ENCODE data around the gene FHIT.

FHIT gene

DNA sequence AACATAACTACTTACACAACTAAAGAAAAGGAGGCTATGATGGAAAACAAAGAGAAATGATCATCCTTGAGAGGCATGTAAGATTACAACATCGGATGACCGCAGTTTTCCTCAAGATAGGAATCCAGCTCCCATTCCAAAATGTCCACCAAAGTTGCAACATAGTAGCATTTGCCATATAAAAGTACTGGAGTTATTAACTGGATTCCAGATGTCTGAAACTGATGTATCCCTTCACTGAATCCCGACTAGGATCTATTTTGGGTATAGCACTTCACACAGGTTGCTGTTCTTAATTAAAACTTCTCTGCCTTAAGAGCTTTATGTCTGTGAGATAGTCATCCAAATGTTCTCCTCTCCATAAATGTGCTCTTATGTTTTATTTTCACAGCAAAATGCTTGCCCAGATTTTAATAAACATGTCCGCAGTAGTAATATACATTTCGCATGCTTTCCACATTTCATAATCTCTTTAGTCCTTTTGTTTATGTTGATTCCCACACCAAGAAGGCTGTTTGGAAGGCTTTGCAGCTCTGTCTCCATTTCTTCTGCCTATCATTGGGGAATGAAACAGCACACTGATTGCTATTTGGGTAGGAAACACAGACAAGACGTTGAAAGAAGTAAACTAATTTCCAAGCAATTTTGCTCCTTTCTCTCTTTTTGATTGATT, 1484.9 kb downstream of the FHIT start:
- no peaks in the 10 kb centered on the region for H3K36me3 ChIP-seq (replicated peaks; ENCODE audit: low read depth, low read length)
- H4K20me1 ChIP-seq (ENCODE audit: insufficient read depth, low read length), result no peaks in the 10 kb centered on the region
- no peak overlapping the region for H3K27ac ChIP-seq (ENCODE audit: low read length)
- H3K4me3 ChIP-seq (ENCODE audit: low read length), result no peak overlapping the region
- no peak overlapping the region for H2AFZ ChIP-seq (ENCODE audit: low read depth, low read length)
- H3K4me1 ChIP-seq (ENCODE audit: low read length), result no peaks in the 10 kb centered on the region
- no peak for TF ChIP-seq EZH2phosphoT487 (IDR thresholded peaks at IDR 0.05; ENCODE audit: low read depth)
- TF ChIP-seq, protein P1, sequence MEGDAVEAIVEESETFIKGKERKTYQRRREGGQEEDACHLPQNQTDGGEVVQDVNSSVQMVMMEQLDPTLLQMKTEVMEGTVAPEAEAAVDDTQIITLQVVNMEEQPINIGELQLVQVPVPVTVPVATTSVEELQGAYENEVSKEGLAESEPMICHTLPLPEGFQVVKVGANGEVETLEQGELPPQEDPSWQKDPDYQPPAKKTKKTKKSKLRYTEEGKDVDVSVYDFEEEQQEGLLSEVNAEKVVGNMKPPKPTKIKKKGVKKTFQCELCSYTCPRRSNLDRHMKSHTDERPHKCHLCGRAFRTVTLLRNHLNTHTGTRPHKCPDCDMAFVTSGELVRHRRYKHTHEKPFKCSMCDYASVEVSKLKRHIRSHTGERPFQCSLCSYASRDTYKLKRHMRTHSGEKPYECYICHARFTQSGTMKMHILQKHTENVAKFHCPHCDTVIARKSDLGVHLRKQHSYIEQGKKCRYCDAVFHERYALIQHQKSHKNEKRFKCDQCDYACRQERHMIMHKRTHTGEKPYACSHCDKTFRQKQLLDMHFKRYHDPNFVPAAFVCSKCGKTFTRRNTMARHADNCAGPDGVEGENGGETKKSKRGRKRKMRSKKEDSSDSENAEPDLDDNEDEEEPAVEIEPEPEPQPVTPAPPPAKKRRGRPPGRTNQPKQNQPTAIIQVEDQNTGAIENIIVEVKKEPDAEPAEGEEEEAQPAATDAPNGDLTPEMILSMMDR (IDR thresholded peaks at IDR 0.05; ENCODE audit: low read depth, low read length), result no peak
- H3K79me2 ChIP-seq (ENCODE audit: low read length), result no peaks in the 10 kb centered on the region
- no peaks in the 10 kb centered on the region for H3K9me3 ChIP-seq (ENCODE audit: insufficient read depth, low read length)
- no peak overlapping the region for H3K9ac ChIP-seq (ENCODE audit: low read length)
- H3K27me3 ChIP-seq (ENCODE audit: low read depth, low read length), result peaks cover 10% of the 10 kb centered on the region
- no peak overlapping the region for H3K4me2 ChIP-seq (ENCODE audit: low read length)

DNA sequence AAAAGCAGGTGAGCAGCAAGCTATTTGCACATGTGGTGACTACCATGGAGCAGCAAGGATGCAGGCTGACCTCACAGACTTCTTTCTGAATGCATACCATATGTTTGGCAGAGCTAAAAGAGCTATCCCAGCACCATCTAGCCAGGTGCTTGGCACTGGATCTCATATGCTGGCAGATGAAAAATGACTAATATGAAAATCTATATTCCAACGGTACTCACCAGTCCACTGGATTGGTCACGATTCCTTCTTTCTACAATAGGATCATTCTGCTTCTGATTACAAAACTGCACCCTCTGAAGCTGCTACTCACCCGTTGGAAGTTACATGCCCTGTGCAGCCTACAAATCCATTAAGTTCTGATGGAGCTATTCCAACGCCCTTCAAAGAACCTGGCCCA, 1487.1 kb downstream of the FHIT start:
- Histone ChIP-seq H2AFZ (ENCODE audit: low read depth, low read length) (no peak overlapping the region), H3K79me2 (ENCODE audit: low read length) (no peaks in the 10 kb centered on the region), H3K4me2 (ENCODE audit: low read length) (no peak overlapping the region), H3K27ac (ENCODE audit: low read length) (no peak overlapping the region), H3K27me3 (ENCODE audit: low read depth, low read length) (peaks cover 10% of the 10 kb centered on the region), H3K4me1 (ENCODE audit: low read length) (no peaks in the 10 kb centered on the region), H3K9me3 (ENCODE audit: insufficient read depth, low read length) (no peaks in the 10 kb centered on the region), H4K20me1 (ENCODE audit: insufficient read depth, low read length) (no peaks in the 10 kb centered on the region), H3K36me3 (replicated peaks; ENCODE audit: low read depth, low read length) (no peaks in the 10 kb centered on the region), H3K4me3 (ENCODE audit: low read length) (no peak overlapping the region), H3K9ac (ENCODE audit: low read length) (no peak overlapping the region)
- TF ChIP-seq, protein P1 (IDR thresholded peaks at IDR 0.05; ENCODE audit: low read depth, low read length), result no peak
- no peak for TF ChIP-seq EZH2phosphoT487 (IDR thresholded peaks at IDR 0.05; ENCODE audit: low read depth)

DNA sequence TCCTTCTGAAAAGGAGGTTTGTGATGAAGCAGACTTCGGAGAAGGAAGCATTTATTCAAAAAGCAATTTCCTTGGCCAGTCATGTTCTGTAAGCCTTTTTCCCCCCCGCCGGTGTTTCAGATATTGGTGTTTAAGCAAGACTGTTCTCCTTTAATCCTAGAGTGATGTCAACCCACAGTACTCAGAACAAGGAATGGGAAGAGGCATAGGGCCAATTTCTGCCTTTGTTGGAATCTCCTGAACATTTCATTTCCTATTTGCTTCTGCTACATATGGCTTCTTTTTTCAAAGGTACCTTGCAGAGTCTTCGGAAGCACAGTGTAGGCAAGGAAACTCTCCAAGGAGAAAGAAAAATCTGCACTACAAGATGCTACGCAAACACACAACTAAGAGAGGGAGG, 1488.3 kb downstream of the FHIT start:
- no peak overlapping the region for H3K9ac ChIP-seq (ENCODE audit: low read length)
- H4K20me1 ChIP-seq (ENCODE audit: insufficient read depth, low read length), result no peaks in the 10 kb centered on the region

DNA sequence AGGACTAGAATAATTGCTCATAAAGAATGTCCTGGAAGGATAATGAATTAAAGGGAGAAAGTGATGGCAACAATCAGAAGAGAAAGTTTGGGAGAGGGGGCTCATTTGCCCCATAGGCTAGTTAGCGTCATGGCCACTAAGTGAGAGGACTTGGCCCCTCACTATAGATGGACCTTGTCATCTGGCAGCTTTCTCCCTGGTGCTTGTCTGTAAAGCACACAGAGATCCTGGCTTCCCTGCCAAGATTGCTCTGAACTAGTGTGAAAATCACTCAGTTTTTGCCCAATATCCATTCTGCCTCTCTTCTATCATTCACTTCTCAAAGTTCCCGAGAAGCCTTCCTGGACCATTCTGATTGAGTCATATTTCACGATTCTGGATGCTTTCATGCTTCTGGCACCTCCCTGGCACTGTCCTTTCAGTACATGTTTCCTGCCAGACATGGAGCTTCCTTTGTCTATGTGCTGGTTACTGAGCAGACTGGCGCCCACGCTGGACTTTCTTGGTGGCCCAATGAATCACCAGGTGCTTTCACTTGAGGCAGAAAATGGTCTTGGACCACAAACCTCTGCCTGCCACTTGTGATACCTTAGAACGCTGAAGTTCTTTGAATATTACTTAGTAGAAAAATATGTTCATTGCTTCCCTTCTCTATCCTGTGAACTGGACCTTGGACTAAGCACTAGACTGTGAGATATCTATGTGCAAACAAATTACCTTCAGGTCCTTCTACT, 1491.8 kb downstream of the FHIT start:
- H3K36me3 ChIP-seq (replicated peaks; ENCODE audit: low read depth, low read length), result no peaks in the 10 kb centered on the region
- H3K4me3 ChIP-seq (ENCODE audit: low read length), result no peak overlapping the region
- no peaks in the 10 kb centered on the region for H3K9me3 ChIP-seq (ENCODE audit: insufficient read depth, low read length)
- TF ChIP-seq, protein P1 (IDR thresholded peaks at IDR 0.05; ENCODE audit: low read depth, low read length), result no peak
- TF ChIP-seq EZH2phosphoT487 (IDR thresholded peaks at IDR 0.05; ENCODE audit: low read depth), result no peak
- no peaks in the 10 kb centered on the region for H3K4me1 ChIP-seq (ENCODE audit: low read length)
- peaks cover 16% of the 10 kb centered on the region; the same call in 1 of the 2 replicates for H3K27me3 ChIP-seq (ENCODE audit: low read depth, low read length)
- no peaks in the 10 kb centered on the region for H3K79me2 ChIP-seq (ENCODE audit: low read length)
- H4K20me1 ChIP-seq (ENCODE audit: insufficient read depth, low read length), result no peaks in the 10 kb centered on the region
- no peak overlapping the region for H3K4me2 ChIP-seq (ENCODE audit: low read length)
- no peak overlapping the region for H3K9ac ChIP-seq (ENCODE audit: low read length)
- no peak overlapping the region for H3K27ac ChIP-seq (ENCODE audit: low read length)
- H2AFZ ChIP-seq (ENCODE audit: low read depth, low read length), result no peak overlapping the region

More for the DNA sequence above, 1488.3 kb downstream of the FHIT start:
- H2AFZ ChIP-seq (ENCODE audit: low read depth, low read length), result no peak overlapping the region
- TF ChIP-seq, protein P1 (IDR thresholded peaks at IDR 0.05; ENCODE audit: low read depth, low read length), result no peak
- TF ChIP-seq EZH2phosphoT487 (IDR thresholded peaks at IDR 0.05; ENCODE audit: low read depth), result no peak
- no peaks in the 10 kb centered on the region for H3K9me3 ChIP-seq (ENCODE audit: insufficient read depth, low read length)
- H3K4me3 ChIP-seq (ENCODE audit: low read length), result no peak overlapping the region
- no peaks in the 10 kb centered on the region for H3K36me3 ChIP-seq (replicated peaks; ENCODE audit: low read depth, low read length)
- H3K4me2 ChIP-seq (ENCODE audit: low read length), result no peak overlapping the region
- no peaks in the 10 kb centered on the region for H3K79me2 ChIP-seq (ENCODE audit: low read length)
- H3K4me1 ChIP-seq (ENCODE audit: low read length), result no peaks in the 10 kb centered on the region
- H3K27ac ChIP-seq (ENCODE audit: low read length), result no peak overlapping the region
- H3K27me3 ChIP-seq (ENCODE audit: low read depth, low read length), result peaks cover 15% of the 10 kb centered on the region
